ENCODE results near the gene PSMG4. TPM values are rescaled to one million over a fixed set of nuclear protein-coding genes. Genes with fewer than 3 reads are reported as not detected.

PSMG4 gene
- total and polyA plus RNA-seq, 10 of the 15 experiments (the other 5 are each of a cell fraction or from before 2014, with no cell fraction given) = 7.1 to 62.6 (median 29.8) TPM

GRCh38 chr6:3260772-3261517 lies 2.2 kb downstream of the PSMG4 start:
- POLR2A ChIA-PET = no interaction called here
- H3K4me1 ChIP-seq (ENCODE audit: control insufficient read depth, insufficient read depth, low read length) = no peaks in the 10 kb centered on the region
- FAIRE-seq (no peak), ATAC-seq (no peak), DNase-seq (ENCODE audit: low read depth, low spot score) (no peak)
- H3K4me3 ChIP-seq = peak overlapping the region; percentile 60
- BruUV-seq (replicated peaks) = no TSS peak
- H3K27ac ChIP-seq (ENCODE audit: control insufficient read depth, insufficient read depth) = no peak overlapping the region
- no peak overlapping the region for H3K9ac ChIP-seq (ENCODE audit: control insufficient read depth, insufficient read depth, low read length)
- peak overlapping the region; percentile 58 for H3K4me2 ChIP-seq (ENCODE audit: control insufficient read depth, insufficient read depth)
- TF ChIP-seq MYC (IDR thresholded peaks at IDR 0.05; ENCODE audit: insufficient read depth, insufficient read length, insufficient replicate concordance, low read length, severe bottlenecking) (no peak), RB1 (IDR thresholded peaks at IDR 0.05; ENCODE audit: borderline replicate concordance) (no peak), SIN3A (IDR thresholded peaks at IDR 0.05; ENCODE audit: low read depth, low read length) (no peak), EP300 (IDR thresholded peaks at IDR 0.05; ENCODE audit: borderline replicate concordance in 1 of 2, control insufficient read depth in 1 of 2, low read depth in 2 of 2, low read length in 2 of 2) (no peak), PRDM15 (CRISPR knock-in tag; IDR thresholded peaks at IDR 0.05) (no peak), RELA (IDR thresholded peaks at IDR 0.05; ENCODE audit: borderline replicate concordance, partially characterized antibody) (no peak), KLF5 (IDR thresholded peaks at IDR 0.05; ENCODE audit: partially characterized antibody) (no peak), FOXM1 (IDR thresholded peaks at IDR 0.05; ENCODE audit: low read depth, low read length) (no peak), ZNF24 (IDR thresholded peaks at IDR 0.05) (no peak)
- no peaks in the 10 kb centered on the region; the same call in 2 of the 3 replicates for H3K9me3 ChIP-seq (replicated peaks; ENCODE audit: control insufficient read depth, insufficient read depth, low read length)
- H3K36me3 ChIP-seq (ENCODE audit: control insufficient read depth in 2 of 2, insufficient read depth in 2 of 2, low read length in 1 of 2) = peaks cover 13 to 15% of the 10 kb centered on the region in 2 experiments
- in situ Hi-C loops (cut with MboI) (no loop called here), intact Hi-C loops (cut with micrococcal nuclease; ENCODE audit: unreplicated experiment) (no loop called here)
- 92% methylated on average over 17 of the region's 17 CpGs for WGBS (ENCODE audit: insufficient coverage, insufficient replicate concordance, low lambda C conversion rate, missing lambda C conversion rate)
- no peaks in the 10 kb centered on the region for H3K27me3 ChIP-seq (replicated peaks in 1 of 2; ENCODE audit: control insufficient read depth in 2 of 2, insufficient read depth in 2 of 2, low read length in 1 of 2)
- SMC1A ChIA-PET (ENCODE audit: uncharacterized antibody, unreplicated experiment) = interaction anchor here (0.7 to 1.6 kb wide), 8 partner anchors 25 to 717 kb away, joined by 3 to 8 read pairs (median 3); no protein-coding TSS in a partner anchor
- no peaks in the 10 kb centered on the region for H4K20me1 ChIP-seq (ENCODE audit: control insufficient read depth, insufficient read depth)
- CTCF ChIA-PET = interaction anchor here (1.0 to 4.4 kb wide), 4 partner anchors 11 to 873 kb away, joined by 3 to 26 read pairs (median 4); no protein-coding TSS in a partner anchor
- H3K79me2 ChIP-seq (ENCODE audit: control insufficient read depth, insufficient read depth, low read length) = peaks cover 51% of the 10 kb centered on the region
- no peak overlapping the region for H2AFZ ChIP-seq (ENCODE audit: control insufficient read depth, low read depth, low read length)
- RAD21 ChIA-PET (ENCODE audit: unreplicated experiment) = interaction anchor here (0.8 to 1.9 kb wide), 2 partner anchors 10 to 471 kb away, joined by 3 to 5 read pairs; no protein-coding TSS in a partner anchor

All from GM12878 (cell line).